Renal cortical epithelial cell (primary cell): ENCODE data around the gene RNF166. TPM values are rescaled to one million over a fixed set of nuclear protein-coding genes. Genes with fewer than 3 reads are reported as not detected.
A peak's percentile ranks its signal among the peaks of the same experiment; 100 is the strongest.

Experiments used
- DNase-seq: peaks from one replicate; pipeline ENCODE4 v3.0.0-alpha.2; 2011; ENCODE audit warnings: low read depth
- total RNA-seq: library from RNA; depleted of rRNA; stranded (reverse); fragments of >200 nt; gene quantifications from 2 replicates; pipeline ENCODE4 v1.2.3, GENCODE V29; 2014

The RNF166 gene
- total RNA-seq, 1 donor from 2014 or later = 8.4 TPM

- DNase-seq = no peak
Observed at GRCh38 chr16:88739139-88739976, 33.1 kb upstream of the RNF166 start.

- DNase-seq = no peak
Observed at GRCh38 chr16:88738151-88739084, 32.2 kb upstream of the RNF166 start.

GRCh38 chr16:88737298-88738150 is 31.3 kb upstream of the RNF166 start:
- peak; percentile 42 for DNase-seq

GRCh38 chr16:88736496-88736895 is 30.3 kb upstream of the RNF166 start:
- no peak for DNase-seq

- DNase-seq = no peak
Observed at GRCh38 chr16:88736088-88736487, 29.9 kb upstream of the RNF166 start.

- DNase-seq = no peak
Observed at GRCh38 chr16:88735616-88736015, 29.4 kb upstream of the RNF166 start.

GRCh38 chr16:88735121-88735520 is 28.9 kb upstream of the RNF166 start:
- DNase-seq = no peak

- DNase-seq = no peak
Observed at GRCh38 chr16:88734361-88734728, 28.1 kb upstream of the RNF166 start.

GRCh38 chr16:88733630-88734360 is 27.6 kb upstream of the RNF166 start:
- no peak for DNase-seq

- no peak for DNase-seq
Observed at GRCh38 chr16:88732961-88733294, 26.7 kb upstream of the RNF166 start.

GRCh38 chr16:88732172-88732960 is 26.2 kb upstream of the RNF166 start:
- no peak for DNase-seq

- no peak for DNase-seq
Observed at GRCh38 chr16:88731699-88732098, 25.5 kb upstream of the RNF166 start.

- no peak for DNase-seq
Observed at GRCh38 chr16:88730632-88731607, 24.7 kb upstream of the RNF166 start.

- no peak for DNase-seq
Observed at GRCh38 chr16:88727871-88728270, 21.7 kb upstream of the RNF166 start.

GRCh38 chr16:88726981-88727380 is 20.8 kb upstream of the RNF166 start:
- DNase-seq = no peak

- no peak for DNase-seq
Observed at GRCh38 chr16:88726408-88726749, 20.2 kb upstream of the RNF166 start.

GRCh38 chr16:88725609-88726407 is 19.6 kb upstream of the RNF166 start:
- DNase-seq = no peak

- no peak for DNase-seq
Observed at GRCh38 chr16:88724855-88725555, 18.8 kb upstream of the RNF166 start.
